ENCODE data around the gene LEUTX. TPM values are rescaled to one million over a fixed set of nuclear protein-coding genes. Genes with fewer than 3 reads are reported as not detected.

Gene LEUTX, protein sequence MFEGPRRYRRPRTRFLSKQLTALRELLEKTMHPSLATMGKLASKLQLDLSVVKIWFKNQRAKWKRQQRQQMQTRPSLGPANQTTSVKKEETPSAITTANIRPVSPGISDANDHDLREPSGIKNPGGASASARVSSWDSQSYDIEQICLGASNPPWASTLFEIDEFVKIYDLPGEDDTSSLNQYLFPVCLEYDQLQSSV
- total RNA-seq, result not detected

GRCh38 chr19:39778763-39779162 lies at the start of gene LEUTX:
Gene LEUTX (plus strand): TSS chr19:39778854. CDS start chr19:39778921, 67 bp downstream.
- ATAC-seq (replicated peaks in 1 of 2) (peak; percentile 99 to 100), DNase-seq (peak; percentile 35 to 60)
- Mint-ChIP-seq H3K27ac (no peak within 1 kb of the TSS), H3K36me3 (ENCODE audit: insufficient read depth in 2 of 2) (no peaks in the 10 kb centered on the region), H3K9me3 (no peaks in the 10 kb centered on the region), H3K4me3 (no peak within 1 kb of the TSS), H3K4me1 (ENCODE audit: low read depth) (peaks cover 17% of the 10 kb centered on the region), H3K27me3 (ENCODE audit: low read depth) (peaks cover 31% of the 10 kb centered on the region)

DNA sequence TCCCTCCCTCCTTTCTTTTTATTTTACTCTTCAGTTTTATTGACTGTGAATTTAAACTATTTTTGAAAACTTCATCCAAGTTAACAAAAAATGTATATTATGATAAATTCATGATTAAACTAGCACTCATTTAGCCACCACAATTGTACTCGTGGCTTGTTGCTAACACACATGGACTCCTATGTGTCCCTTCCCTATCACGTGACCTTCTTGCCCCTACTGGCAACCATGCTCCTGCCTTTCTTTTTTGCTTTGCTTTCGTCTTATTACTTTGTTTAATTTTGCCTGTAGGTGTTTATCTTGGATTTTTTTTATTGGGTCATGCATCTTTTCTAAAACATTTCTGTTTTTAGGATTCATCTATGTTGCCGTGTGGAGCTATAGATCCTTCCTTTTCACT lies 49.1 kb upstream of the LEUTX start:
- Mint-ChIP-seq H3K36me3 (ENCODE audit: insufficient read depth in 2 of 2) (no peaks in the 10 kb centered on the region), H3K4me1 (ENCODE audit: low read depth) (no peaks in the 10 kb centered on the region), H3K27ac (no peak overlapping the region), H3K9me3 (no peaks in the 10 kb centered on the region), H3K27me3 (ENCODE audit: low read depth) (peaks cover 36% of the 10 kb centered on the region), H3K4me3 (no peak overlapping the region)
- ATAC-seq (replicated peaks in 1 of 2) (no peak), DNase-seq (no peak)

GRCh38 chr19:39731685-39732084 lies 47.0 kb upstream of the LEUTX start:
- Mint-ChIP-seq H3K9me3 (no peaks in the 10 kb centered on the region), H3K27ac (no peak overlapping the region), H3K4me3 (no peak overlapping the region), H3K27me3 (ENCODE audit: low read depth) (peaks cover 21% of the 10 kb centered on the region), H3K36me3 (ENCODE audit: insufficient read depth in 2 of 2) (no peaks in the 10 kb centered on the region), H3K4me1 (ENCODE audit: low read depth) (peaks cover 16% of the 10 kb centered on the region)
- ATAC-seq (replicated peaks in 1 of 2) (no peak), DNase-seq (no peak)

DNA sequence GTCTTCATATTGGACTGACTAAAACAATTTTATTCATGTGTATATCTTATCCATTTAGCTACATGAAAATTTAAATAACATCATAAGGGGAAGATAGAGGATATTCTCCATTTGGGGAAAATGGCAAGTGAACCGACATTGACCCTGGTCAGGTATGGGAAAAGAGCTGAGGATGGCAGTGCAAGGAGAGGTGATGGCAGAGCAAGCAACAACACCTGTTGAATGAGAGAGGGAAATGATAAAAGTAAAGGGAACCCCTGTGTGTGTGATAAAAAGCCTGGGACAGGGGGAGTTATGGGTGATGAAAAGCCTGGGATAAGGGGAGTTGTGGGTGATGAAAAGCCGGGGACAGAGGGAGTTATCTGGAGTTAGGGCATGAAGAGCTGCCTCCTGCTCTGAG lies 44.8 kb upstream of the LEUTX start:
- DNase-seq (no peak), ATAC-seq (replicated peaks in 1 of 2) (no peak)
- Mint-ChIP-seq H3K27ac (no peak overlapping the region), H3K9me3 (no peaks in the 10 kb centered on the region), H3K4me3 (no peak overlapping the region), H3K36me3 (ENCODE audit: insufficient read depth in 2 of 2) (no peaks in the 10 kb centered on the region), H3K27me3 (ENCODE audit: low read depth) (peaks cover 6% of the 10 kb centered on the region), H3K4me1 (ENCODE audit: low read depth) (peaks cover 29% of the 10 kb centered on the region)

DNA sequence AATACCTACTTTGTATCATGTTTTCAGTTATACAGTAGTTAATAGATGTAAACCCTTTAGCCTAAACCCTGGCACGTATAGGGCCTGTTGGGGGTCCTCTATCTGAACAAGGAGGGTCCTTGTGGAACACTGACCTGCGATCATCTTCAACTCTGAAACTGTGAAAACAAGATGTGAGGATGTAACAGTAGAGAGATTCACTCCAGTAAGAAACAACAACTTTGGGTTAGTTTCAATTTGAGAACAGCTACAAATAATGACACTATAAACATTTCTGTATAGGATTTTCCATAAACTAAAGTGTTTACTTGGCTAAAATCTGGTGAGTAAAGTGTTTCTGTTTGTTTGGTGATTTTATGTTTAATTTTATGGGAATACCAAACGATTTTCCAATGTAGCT lies 43.0 kb upstream of the LEUTX start:
- Mint-ChIP-seq H3K4me1 (ENCODE audit: low read depth) (peaks cover 36% of the 10 kb centered on the region), H3K36me3 (ENCODE audit: insufficient read depth in 2 of 2) (no peaks in the 10 kb centered on the region), H3K27me3 (ENCODE audit: low read depth) (peaks cover 6% of the 10 kb centered on the region), H3K9me3 (no peaks in the 10 kb centered on the region), H3K27ac (peak overlapping the region; percentile 89), H3K4me3 (peak overlapping the region; percentile 48 to 54)
- DNase-seq (no peak), ATAC-seq (replicated peaks in 1 of 2) (peak; percentile 52 to 54)

DNA sequence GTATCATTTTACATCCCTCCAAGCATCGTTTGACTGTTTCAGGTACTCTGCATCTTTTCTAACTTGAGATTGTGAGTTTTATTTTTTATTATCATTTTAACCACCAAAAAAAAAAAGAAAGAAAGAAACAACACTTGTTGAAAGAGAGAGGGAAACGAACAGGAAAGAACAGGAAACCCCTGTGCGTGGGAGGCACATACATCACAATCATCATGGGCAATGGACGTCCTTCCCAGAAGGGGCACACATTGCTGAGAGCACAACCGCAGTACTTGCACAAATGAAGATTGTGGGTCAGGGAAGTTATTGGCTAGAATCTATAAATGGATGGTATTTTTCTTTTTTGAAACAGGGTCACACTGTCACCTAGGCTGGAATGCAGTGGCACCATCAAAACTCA lies 42.6 kb upstream of the LEUTX start:
- Mint-ChIP-seq H3K9me3 (no peaks in the 10 kb centered on the region), H3K4me3 (peak overlapping the region; percentile 48 to 54), H3K27ac (peak overlapping the region; percentile 89), H3K36me3 (ENCODE audit: insufficient read depth in 2 of 2) (no peaks in the 10 kb centered on the region), H3K27me3 (ENCODE audit: low read depth) (peaks cover 4% of the 10 kb centered on the region), H3K4me1 (ENCODE audit: low read depth) (peaks cover 36% of the 10 kb centered on the region)
- ATAC-seq (replicated peaks in 1 of 2), result no peak
- peak in 1 of 2 donors; percentile 15 for DNase-seq

- DNase-seq (peak in 1 of 2 donors; percentile 7), ATAC-seq (replicated peaks in 1 of 2) (peak; percentile 58 to 74)
- Mint-ChIP-seq H3K4me3 (no peak overlapping the region), H3K27me3 (ENCODE audit: low read depth) (peaks cover 1% of the 10 kb centered on the region), H3K36me3 (ENCODE audit: insufficient read depth in 2 of 2) (no peaks in the 10 kb centered on the region), H3K4me1 (ENCODE audit: low read depth) (peaks cover 36% of the 10 kb centered on the region), H3K27ac (no peak overlapping the region), H3K9me3 (no peaks in the 10 kb centered on the region)
These were observed 41.3 kb upstream of the LEUTX start for GRCh38 chr19:39737351-39737750.

GRCh38 chr19:39737891-39738290 lies 40.8 kb upstream of the LEUTX start, which contains the start of gene CLC:
Gene CLC (minus strand): TSS chr19:39738029. CDS start chr19:39737952, 77 bp downstream.
- Mint-ChIP-seq H3K27ac (no peak within 1 kb of the TSS), H3K9me3 (no peaks in the 10 kb centered on the region), H3K27me3 (ENCODE audit: low read depth) (peaks cover 7% of the 10 kb centered on the region), H3K4me3 (no peak within 1 kb of the TSS), H3K4me1 (ENCODE audit: low read depth) (peaks cover 36% of the 10 kb centered on the region), H3K36me3 (ENCODE audit: insufficient read depth in 2 of 2) (no peaks in the 10 kb centered on the region)
- no peak for DNase-seq
- no peak for ATAC-seq (replicated peaks in 1 of 2)

DNA sequence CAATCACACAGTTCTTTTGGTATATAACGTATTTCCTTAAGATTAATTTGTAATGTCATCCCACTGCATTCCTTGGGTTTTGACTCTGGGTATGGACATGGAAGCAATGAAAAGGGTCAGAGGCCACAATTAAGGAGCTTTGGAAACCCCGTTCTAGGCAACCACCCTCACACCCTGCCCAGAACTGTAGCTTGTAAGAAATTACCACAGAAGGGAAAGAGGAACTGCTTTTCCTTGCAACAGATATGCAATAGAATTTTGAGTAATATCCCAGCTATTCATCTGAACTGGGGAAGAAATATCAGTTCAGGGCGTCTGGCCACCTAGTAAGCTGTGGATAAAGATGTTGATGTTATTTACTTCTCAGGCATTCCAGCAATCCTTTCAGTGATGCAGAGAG lies 39.8 kb upstream of the LEUTX start:
- Mint-ChIP-seq H3K4me3 (no peak overlapping the region), H3K9me3 (no peaks in the 10 kb centered on the region), H3K36me3 (ENCODE audit: insufficient read depth in 2 of 2) (peaks cover 0 to 1% of the 10 kb centered on the region in 2 donors), H3K27ac (no peak overlapping the region), H3K27me3 (ENCODE audit: low read depth) (peaks cover 16% of the 10 kb centered on the region), H3K4me1 (ENCODE audit: low read depth) (peaks cover 36% of the 10 kb centered on the region)
- DNase-seq (no peak), ATAC-seq (replicated peaks in 1 of 2) (no peak)

DNA sequence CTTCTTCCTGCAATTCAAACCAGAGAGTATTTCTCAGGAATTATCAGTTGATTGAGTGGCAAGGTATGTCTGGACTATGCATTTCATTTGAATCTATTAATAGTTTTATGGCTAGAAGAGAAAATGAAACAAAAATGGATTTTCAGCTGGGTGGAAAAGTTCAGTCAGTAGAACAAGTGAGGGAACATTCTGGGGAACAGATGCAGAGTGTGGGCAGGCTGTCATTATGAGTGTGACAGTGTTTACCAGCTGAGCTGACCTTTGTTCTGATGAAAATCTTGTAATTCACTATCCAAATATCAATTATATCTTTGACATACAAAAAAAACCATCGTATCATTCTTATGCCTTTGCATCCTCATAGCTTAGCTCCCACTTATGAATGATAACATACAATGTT lies 38.3 kb upstream of the LEUTX start:
- ATAC-seq (replicated peaks in 1 of 2) (peak; percentile 64 to 68), DNase-seq (no peak)
- Mint-ChIP-seq H3K27me3 (ENCODE audit: low read depth) (peaks cover 26% of the 10 kb centered on the region), H3K36me3 (ENCODE audit: insufficient read depth in 2 of 2) (peaks cover 0 to 1% of the 10 kb centered on the region in 2 donors), H3K9me3 (no peaks in the 10 kb centered on the region), H3K4me3 (peak overlapping the region; percentile 69 to 89), H3K4me1 (ENCODE audit: low read depth) (peaks cover 31% of the 10 kb centered on the region), H3K27ac (peak overlapping the region; percentile 95)

GRCh38 chr19:39745643-39746042 lies 33.0 kb upstream of the LEUTX start:
- H3K9me3 Mint-ChIP-seq, result no peaks in the 10 kb centered on the region
- peaks cover 0 to 1% of the 10 kb centered on the region in 2 donors for H3K36me3 Mint-ChIP-seq (ENCODE audit: insufficient read depth in 2 of 2)
- no peak overlapping the region for H3K4me3 Mint-ChIP-seq
- H3K27me3 Mint-ChIP-seq (ENCODE audit: low read depth), result peaks cover 44% of the 10 kb centered on the region
- no peak for DNase-seq
- no peak overlapping the region for H3K27ac Mint-ChIP-seq
- ATAC-seq (replicated peaks in 1 of 2), result no peak
- no peaks in the 10 kb centered on the region for H3K4me1 Mint-ChIP-seq (ENCODE audit: low read depth)

DNA sequence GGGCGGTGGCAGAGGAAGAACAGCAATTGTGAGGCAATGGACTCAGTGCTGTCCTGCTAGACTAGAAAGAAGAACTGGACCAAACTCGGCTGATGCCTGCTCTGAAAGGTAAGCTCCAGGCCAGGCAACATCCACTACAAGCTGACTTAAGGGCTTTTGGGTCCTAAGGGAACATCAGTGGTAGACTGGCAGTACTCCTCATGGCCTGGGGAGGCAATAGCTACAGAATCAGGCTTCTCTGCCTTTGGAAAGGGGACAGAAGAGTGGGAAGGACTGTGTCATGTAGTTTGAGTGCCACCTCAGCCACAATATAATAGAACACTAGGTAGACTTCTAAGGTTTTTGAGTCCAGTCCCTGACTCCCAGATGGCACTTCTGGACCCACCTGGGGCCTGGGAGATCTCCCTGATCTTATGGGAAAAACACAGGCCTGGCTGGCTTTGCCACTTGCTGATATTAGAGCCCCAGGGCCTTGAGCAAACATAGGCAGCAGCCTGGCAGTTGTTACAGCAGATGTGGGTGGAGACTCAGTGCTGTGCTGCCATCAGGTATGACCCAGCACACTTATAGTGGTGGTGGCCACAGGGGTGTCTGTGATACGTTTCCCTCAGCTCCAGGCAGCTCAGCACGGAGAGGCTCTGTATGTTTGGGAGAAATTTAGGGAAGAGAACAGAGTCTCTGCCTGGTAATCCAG lies 31.7 kb upstream of the LEUTX start:
- ATAC-seq (replicated peaks in 1 of 2) (no peak), DNase-seq (no peak)
- H3K4me3 Mint-ChIP-seq, result no peak overlapping the region
- H3K9me3 Mint-ChIP-seq, result no peaks in the 10 kb centered on the region
- H3K36me3 Mint-ChIP-seq (ENCODE audit: insufficient read depth in 2 of 2), result peaks cover 0 to 1% of the 10 kb centered on the region in 2 donors
- peaks cover 50% of the 10 kb centered on the region for H3K27me3 Mint-ChIP-seq (ENCODE audit: low read depth)
- no peaks in the 10 kb centered on the region for H3K4me1 Mint-ChIP-seq (ENCODE audit: low read depth)
- no peak overlapping the region for H3K27ac Mint-ChIP-seq

GRCh38 chr19:39749981-39750380 lies 28.7 kb upstream of the LEUTX start:
- H3K9me3 Mint-ChIP-seq, result no peaks in the 10 kb centered on the region
- H3K4me1 Mint-ChIP-seq (ENCODE audit: low read depth), result no peaks in the 10 kb centered on the region
- DNase-seq, result no peak
- no peak overlapping the region for H3K27ac Mint-ChIP-seq
- no peaks in the 10 kb centered on the region for H3K36me3 Mint-ChIP-seq (ENCODE audit: insufficient read depth in 2 of 2)
- no peak overlapping the region for H3K4me3 Mint-ChIP-seq
- peaks cover 37% of the 10 kb centered on the region for H3K27me3 Mint-ChIP-seq (ENCODE audit: low read depth)
- ATAC-seq (replicated peaks in 1 of 2), result no peak
